ENCODE results near the gene HSD17B12.

DNA sequence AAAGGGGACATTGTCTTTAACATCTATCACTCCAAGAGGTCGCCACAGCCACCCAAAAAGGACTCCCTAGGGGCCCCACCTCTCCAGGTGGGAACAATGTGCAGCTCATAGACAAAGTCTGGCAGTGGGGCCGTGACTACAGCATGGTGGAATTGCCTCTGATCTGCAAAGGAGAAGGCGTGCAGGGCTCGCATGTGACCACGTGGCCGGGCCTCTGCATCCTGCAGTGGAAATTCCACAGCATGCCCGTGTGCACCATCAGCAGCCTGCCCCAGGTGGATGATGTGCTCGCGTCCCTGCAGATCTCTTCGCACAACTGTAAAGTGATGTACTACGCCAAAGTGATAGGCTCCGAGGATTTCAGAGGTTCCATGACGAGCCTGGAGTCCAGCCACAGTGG, 218.6 kb downstream of the HSD17B12 start:
- TF ChIP-seq, protein P1, sequence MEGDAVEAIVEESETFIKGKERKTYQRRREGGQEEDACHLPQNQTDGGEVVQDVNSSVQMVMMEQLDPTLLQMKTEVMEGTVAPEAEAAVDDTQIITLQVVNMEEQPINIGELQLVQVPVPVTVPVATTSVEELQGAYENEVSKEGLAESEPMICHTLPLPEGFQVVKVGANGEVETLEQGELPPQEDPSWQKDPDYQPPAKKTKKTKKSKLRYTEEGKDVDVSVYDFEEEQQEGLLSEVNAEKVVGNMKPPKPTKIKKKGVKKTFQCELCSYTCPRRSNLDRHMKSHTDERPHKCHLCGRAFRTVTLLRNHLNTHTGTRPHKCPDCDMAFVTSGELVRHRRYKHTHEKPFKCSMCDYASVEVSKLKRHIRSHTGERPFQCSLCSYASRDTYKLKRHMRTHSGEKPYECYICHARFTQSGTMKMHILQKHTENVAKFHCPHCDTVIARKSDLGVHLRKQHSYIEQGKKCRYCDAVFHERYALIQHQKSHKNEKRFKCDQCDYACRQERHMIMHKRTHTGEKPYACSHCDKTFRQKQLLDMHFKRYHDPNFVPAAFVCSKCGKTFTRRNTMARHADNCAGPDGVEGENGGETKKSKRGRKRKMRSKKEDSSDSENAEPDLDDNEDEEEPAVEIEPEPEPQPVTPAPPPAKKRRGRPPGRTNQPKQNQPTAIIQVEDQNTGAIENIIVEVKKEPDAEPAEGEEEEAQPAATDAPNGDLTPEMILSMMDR (IDR thresholded peaks at IDR 0.05), result no peak
- no peak for TF ChIP-seq POLR2A (IDR thresholded peaks at IDR 0.05)
